H1 (cell line): ENCODE data around the gene CYTIP. TPM values are rescaled to one million over a fixed set of nuclear protein-coding genes. Genes with fewer than 3 reads are reported as not detected.

ENCODE experiments used
- CTCF ChIA-PET: fragments of 300-600 bp; sonication (Branson Sonifier 250); formaldehyde crosslinking; loops from one replicate; lab custom pipeline; 2021; ENCODE audit not compliant: partially characterized antibody; lab: Charles Lee
- POLR2A ChIA-PET: fragments of 300-600 bp; sonication (Branson Sonifier 250); formaldehyde crosslinking; loops from one replicate; lab custom pipeline; 2021; ENCODE audit warnings: inconsistent platforms; ENCODE audit not compliant: partially characterized antibody; lab: Charles Lee
- DNase-seq, 2 experiments: peaks; one replicate each; pipeline versions ENCODE4 v3.0.0 to v3.0.0-alpha.2; 2010 to 2022; ENCODE audit warnings: low spot score in 2 of 2, low read depth in 1 of 2, mixed read lengths in 1 of 2
- FAIRE-seq: peaks from 2 replicates; lab custom pipeline; 2011; peaks lifted over from hg19 to GRCh38; lab: Jason Lieb, UNC
- H2AFZ ChIP-seq: 2 replicates; pipeline ENCODE4 v1.8.1; 2012; ENCODE audit warnings: low read length, inconsistent platforms
- H2AK5ac ChIP-seq: 2 replicates; pipeline ENCODE4 v1.6.1; 2013; ENCODE audit warnings: low read depth, low read length
- H2BK120ac ChIP-seq: replicated peaks from 2 replicates; pipeline ENCODE3; 2013; ENCODE audit warnings: low read depth, low read length, inconsistent platforms
- H2BK12ac ChIP-seq: 2 replicates; pipeline ENCODE4 v1.6.1; 2013; ENCODE audit warnings: low read depth, low read length
- H2BK15ac ChIP-seq: 2 replicates; pipeline ENCODE4 v1.6.1; 2013; ENCODE audit warnings: low read length
- H2BK20ac ChIP-seq: 2 replicates; pipeline ENCODE4 v1.6.1; 2013; ENCODE audit warnings: low read length
- H2BK5ac ChIP-seq: 2 replicates; pipeline ENCODE4 v1.6.1; 2013; ENCODE audit warnings: low read depth, low read length
- H3K14ac ChIP-seq: 2 replicates; pipeline ENCODE4 v1.6.1; 2013; ENCODE audit warnings: inconsistent platforms; ENCODE audit not compliant: insufficient read length
- H3K18ac ChIP-seq: 2 replicates; pipeline ENCODE4 v1.6.1; 2013; ENCODE audit warnings: low read length; ENCODE audit errors: extremely low read depth
- H3K23ac ChIP-seq: 2 replicates; pipeline ENCODE4 v1.6.1; 2013; ENCODE audit warnings: inconsistent platforms; ENCODE audit not compliant: insufficient read length
- H3K23me2 ChIP-seq: 2 replicates; pipeline ENCODE4 v1.6.1; 2013; ENCODE audit warnings: low read depth, low read length
- H3K27ac ChIP-seq: 2 replicates; pipeline ENCODE4 v1.6.1; 2011; ENCODE audit warnings: low read depth, low read length, inconsistent platforms
- H3K27me3 ChIP-seq, 4 experiments: replicated peaks in 1 of 4; 1 replicate in 1 of 4; 2 replicates in 3 of 4; pipeline versions ENCODE4 v1.6.1 to v1.8.1; 2011 to 2013; ENCODE audit warnings: low read length in 3 of 4, mild to moderate bottlenecking in 3 of 4, inconsistent platforms in 2 of 4, mixed read lengths in 2 of 4, moderate library complexity in 1 of 4; ENCODE audit not compliant: control insufficient read depth in 3 of 4, insufficient read depth in 3 of 4; ENCODE audit errors: extremely low read depth in 1 of 4
- H3K36me3 ChIP-seq, 4 experiments: 2 replicates each; pipeline versions ENCODE4 v1.6.1 to v1.8.1; 2011 to 2013; ENCODE audit warnings: mild to moderate bottlenecking in 4 of 4, low read length in 3 of 4, moderate library complexity in 2 of 4, control low read depth in 1 of 4, inconsistent platforms in 1 of 4; ENCODE audit not compliant: insufficient read depth in 4 of 4, control insufficient read depth in 2 of 4
- H3K4ac ChIP-seq: replicated peaks from 2 replicates; pipeline ENCODE3; 2013; ENCODE audit warnings: low read length, low read depth, mixed read lengths, inconsistent platforms; ENCODE audit not compliant: insufficient read length
- H3K4me1 ChIP-seq, 4 experiments: replicated peaks in 1 of 4; 1 replicate in 1 of 4; 2 replicates in 3 of 4; pipeline versions ENCODE4 v1.6.1 to v1.8.1; 2011 to 2013; ENCODE audit warnings: low read length in 3 of 4, inconsistent platforms in 2 of 4, mixed read lengths in 1 of 4; ENCODE audit not compliant: insufficient read depth in 4 of 4, control insufficient read depth in 3 of 4
- H3K4me2 ChIP-seq, 2 experiments: 2 replicates each; pipeline versions ENCODE4 v1.6.1 to v1.8.1; 2011 to 2013; ENCODE audit warnings: low read depth in 2 of 2, low read length in 2 of 2, control low read depth in 1 of 2, inconsistent platforms in 1 of 2, mild to moderate bottlenecking in 1 of 2; ENCODE audit not compliant: insufficient read depth in 1 of 2
- H3K4me3 ChIP-seq, 4 experiments: fragments of 200-600, 300-600 bp in 1 of 4; sonication (generic), shearing (Covaris generic), sonication (Bioruptor Twin) in 1 of 4; 2 replicates each; pipeline versions ENCODE4 v1.5.1 to v1.8.1; 2011 to 2016; ENCODE audit warnings: low read length in 4 of 4, low read depth in 3 of 4, control low read depth in 2 of 4, inconsistent platforms in 2 of 4, mild to moderate bottlenecking in 2 of 4, mixed read lengths in 1 of 4, moderate library complexity in 1 of 4; ENCODE audit not compliant: insufficient read depth in 2 of 4; ENCODE audit errors: extremely low read depth in 1 of 4
- H3K56ac ChIP-seq: replicated peaks from 2 replicates; pipeline ENCODE3; 2013; ENCODE audit warnings: low read depth, mild to moderate bottlenecking, mixed read lengths, low read length, inconsistent platforms; ENCODE audit not compliant: insufficient read length
- H3K79me1 ChIP-seq: 2 replicates; pipeline ENCODE4 v1.6.1; 2013; ENCODE audit warnings: low read depth, low read length, control low read depth
- H3K79me2 ChIP-seq, 2 experiments: 2 replicates each; pipeline versions ENCODE4 v1.6.1 to v1.8.1; 2012 to 2013; ENCODE audit warnings: low read length in 2 of 2, mild to moderate bottlenecking in 2 of 2, inconsistent platforms in 1 of 2; ENCODE audit not compliant: insufficient read depth in 2 of 2, control insufficient read depth in 1 of 2
- H3K9ac ChIP-seq, 4 experiments: replicated peaks in 1 of 4; 1 replicate in 1 of 4; 2 replicates in 3 of 4; pipeline versions ENCODE4 v1.6.1 to v1.8.1; 2011 to 2013; ENCODE audit warnings: low read depth in 3 of 4, low read length in 3 of 4, control low read depth in 2 of 4, mild to moderate bottlenecking in 2 of 4, moderate library complexity in 2 of 4, inconsistent platforms in 1 of 4; ENCODE audit errors: extremely low read depth in 1 of 4
- H3K9me3 ChIP-seq, 2 experiments: 2 replicates each; pipeline versions ENCODE4 v1.6.1 to v1.8.1; 2012 to 2013; ENCODE audit warnings: mild to moderate bottlenecking in 2 of 2, moderate library complexity in 2 of 2, control low read depth in 1 of 2, inconsistent platforms in 1 of 2, low read depth in 1 of 2, low read length in 1 of 2, mixed read lengths in 1 of 2; ENCODE audit not compliant: insufficient read depth in 2 of 2
- H4K20me1 ChIP-seq, 2 experiments: replicated peaks in 1 of 2; 2 replicates each; pipeline versions ENCODE3 to v1.8.1; 2011 to 2013; ENCODE audit warnings: inconsistent platforms in 2 of 2, low read length in 2 of 2, mild to moderate bottlenecking in 1 of 2; ENCODE audit not compliant: insufficient read depth in 2 of 2, control insufficient read depth in 1 of 2
- H4K5ac ChIP-seq: 2 replicates; pipeline ENCODE4 v1.6.1; 2013; ENCODE audit warnings: low read length, low read depth, mixed read lengths, inconsistent platforms; ENCODE audit not compliant: insufficient read length
- H4K8ac ChIP-seq: 2 replicates; pipeline ENCODE4 v1.8.0; 2013; ENCODE audit warnings: mild to moderate bottlenecking, moderate library complexity, low read length, inconsistent platforms; ENCODE audit not compliant: insufficient read depth; ENCODE audit errors: extremely low read depth
- H4K91ac ChIP-seq: replicated peaks from 2 replicates; pipeline ENCODE3; 2013; ENCODE audit warnings: low read length, mixed read lengths, inconsistent platforms; ENCODE audit not compliant: insufficient read length
- BRCA1 ChIP-seq: IDR thresholded peaks from 2 replicates; pipeline ENCODE4 v1.6.1; 2012; ENCODE audit warnings: low read depth, low read length, improper control_type of control experiment
- GABPA ChIP-seq: IDR thresholded peaks from 2 replicates; pipeline ENCODE4 v1.6.1; 2011; ENCODE audit warnings: mild to moderate bottlenecking, low read length, moderate library complexity, borderline replicate concordance; ENCODE audit not compliant: insufficient read depth
- NRF1 ChIP-seq: IDR thresholded peaks from 2 replicates; pipeline ENCODE4 v1.6.1; 2011; ENCODE audit warnings: mild to moderate bottlenecking, low read depth, low read length, improper control_type of control experiment
- SP1 ChIP-seq: IDR thresholded peaks from 2 replicates; pipeline ENCODE4 v1.6.1; 2011; ENCODE audit warnings: low read depth, low read length
- TAF1 ChIP-seq: IDR thresholded peaks from 2 replicates; pipeline ENCODE4 v1.6.1; 2011; ENCODE audit warnings: mild to moderate bottlenecking, low read depth, low read length
- TAF7 ChIP-seq: optimal IDR thresholded peaks from 2 replicates; pipeline ENCODE3; 2011; ENCODE audit warnings: low read depth, mild to moderate bottlenecking, inconsistent platforms, low read length, moderate library complexity, borderline replicate concordance
- WGBS, 2 experiments: shearing (Covaris generic) in 1 of 2; methylation state at CpG; one replicate each; pipeline versions ENCODE4 v1.1.6 to v1.1.7; 2013 to 2015; ENCODE audit warnings: low lambda C conversion rate in 2 of 2, mixed read lengths in 2 of 2, inconsistent platforms in 1 of 2, low coverage in 1 of 2, missing lambda C conversion rate in 1 of 2; ENCODE audit not compliant: insufficient replicate concordance in 2 of 2, insufficient coverage in 1 of 2, insufficient read length in 1 of 2; ENCODE audit errors: extremely low coverage in 1 of 2, missing lambda C conversion rate in 1 of 2; 5-methylcytosine and 5-hydroxymethylcytosine counted together
- polyA plus RNA-seq, 7 experiments: library from polyadenylated mRNA; depleted of rRNA in 3 of 7; stranded (reverse) in 5 of 7; unstranded in 2 of 7; fragments of >200 nt in 5 of 7; fragments of 200-250 nt in 2 of 7; gene quantifications; 1 replicate in 5 of 7; 2 replicates in 1 of 7; 4 replicates in 1 of 7; pipeline versions ENCODE4 v1.2.1 to v1.2.3, GENCODE V29; 2011 to 2013; ENCODE audit warnings: missing spikeins in 2 of 7, mixed read lengths in 2 of 7
- total RNA-seq: library from RNA; stranded (reverse); fragmentation: NEBNext Ultra II Directional; extraction: Animal tissue kit (Norgen Biotek cat#: 25700); gene quantifications from 2 replicates; pipeline ENCODE4 v1.2.1, GENCODE V29; 2021
- TF ChIP-seq, protein P1 (sequence below), 3 experiments: IDR thresholded peaks; 1 replicate in 2 of 3; 2 replicates in 1 of 3; pipeline versions ENCODE4 v1.5.1 to v1.6.1; 2011; ENCODE audit warnings: low read length in 3 of 3, mild to moderate bottlenecking in 3 of 3, inconsistent platforms in 2 of 3, low read depth in 1 of 3, moderate library complexity in 1 of 3; ENCODE audit not compliant: insufficient read depth in 1 of 3; ENCODE audit errors: control extremely low read depth in 1 of 3

The CYTIP gene
- total and polyA plus RNA-seq, 2 of the 8 experiments (the other 6 are each of a cell fraction or from before 2014, with no cell fraction given): 0.12 TPM; not detected in 1

DNA sequence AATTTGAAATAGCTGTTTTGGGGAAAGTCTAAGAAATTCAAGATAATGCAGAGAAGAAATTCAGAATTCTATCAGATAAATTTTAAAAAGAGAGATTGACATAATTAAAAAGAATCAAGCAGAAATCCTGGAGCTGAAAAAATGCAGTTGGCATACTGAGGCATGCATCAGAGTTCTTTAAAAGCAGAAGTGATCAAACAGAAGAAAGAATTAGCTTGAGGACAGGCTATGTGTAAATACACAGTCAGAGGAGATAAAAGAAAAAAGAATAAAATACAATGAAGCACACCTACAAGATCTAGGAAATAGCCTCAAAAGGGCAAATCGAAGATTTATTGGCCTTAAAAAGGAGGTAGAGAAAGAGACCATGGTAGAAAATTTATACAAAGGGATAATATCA is 57.1 kb downstream of the CYTIP start:
- Histone ChIP-seq H2BK12ac (no peak overlapping the region), H2BK120ac (no peak overlapping the region), H4K5ac (no peak overlapping the region), H3K14ac (no peak overlapping the region), H3K9me3 (no peaks in the 10 kb centered on the region), H3K27ac (no peak overlapping the region), H4K8ac (no peak overlapping the region), H2AFZ (no peak overlapping the region), H3K56ac (no peak overlapping the region), H2BK20ac (no peak overlapping the region), H3K4me2 (no peak overlapping the region), H3K4me1 (no peaks in the 10 kb centered on the region), H3K23ac (no peak overlapping the region), H3K27me3 (no peaks in the 10 kb centered on the region), H3K4ac (no peak overlapping the region), H2BK5ac (no peak overlapping the region), H3K18ac (no peak overlapping the region), H3K4me3 (no peak overlapping the region), H4K91ac (no peak overlapping the region), H3K23me2 (no peaks in the 10 kb centered on the region), H3K79me1 (no peaks in the 10 kb centered on the region), H3K79me2 (no peaks in the 10 kb centered on the region), H3K36me3 (no peaks in the 10 kb centered on the region), H3K9ac (no peak overlapping the region), H4K20me1 (no peaks in the 10 kb centered on the region), H2AK5ac (no peak overlapping the region), H2BK15ac (no peak overlapping the region)
- ChIA-PET CTCF (interaction anchor here (0.8 to 1.4 kb wide), 3 partner anchors 21 to 82 kb away, joined by 3 to 6 read pairs (median 3); no protein-coding TSS in a partner anchor), POLR2A (no interaction called here)
- FAIRE-seq: no peak
- no peak for DNase-seq
- WGBS, 2 experiments: 60% methylated on average over 1 of the region's 1 CpG; no CpG with 5 or more reads in 1 of the 2 experiments
- TF ChIP-seq, protein P1, sequence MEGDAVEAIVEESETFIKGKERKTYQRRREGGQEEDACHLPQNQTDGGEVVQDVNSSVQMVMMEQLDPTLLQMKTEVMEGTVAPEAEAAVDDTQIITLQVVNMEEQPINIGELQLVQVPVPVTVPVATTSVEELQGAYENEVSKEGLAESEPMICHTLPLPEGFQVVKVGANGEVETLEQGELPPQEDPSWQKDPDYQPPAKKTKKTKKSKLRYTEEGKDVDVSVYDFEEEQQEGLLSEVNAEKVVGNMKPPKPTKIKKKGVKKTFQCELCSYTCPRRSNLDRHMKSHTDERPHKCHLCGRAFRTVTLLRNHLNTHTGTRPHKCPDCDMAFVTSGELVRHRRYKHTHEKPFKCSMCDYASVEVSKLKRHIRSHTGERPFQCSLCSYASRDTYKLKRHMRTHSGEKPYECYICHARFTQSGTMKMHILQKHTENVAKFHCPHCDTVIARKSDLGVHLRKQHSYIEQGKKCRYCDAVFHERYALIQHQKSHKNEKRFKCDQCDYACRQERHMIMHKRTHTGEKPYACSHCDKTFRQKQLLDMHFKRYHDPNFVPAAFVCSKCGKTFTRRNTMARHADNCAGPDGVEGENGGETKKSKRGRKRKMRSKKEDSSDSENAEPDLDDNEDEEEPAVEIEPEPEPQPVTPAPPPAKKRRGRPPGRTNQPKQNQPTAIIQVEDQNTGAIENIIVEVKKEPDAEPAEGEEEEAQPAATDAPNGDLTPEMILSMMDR (IDR thresholded peaks at IDR 0.05; ENCODE audit: control extremely low read depth in 1 of 3, insufficient read depth in 1 of 3, low read depth in 1 of 3, low read length in 3 of 3): no peak
- TF ChIP-seq TAF7 (no peak), SP1 (no peak), BRCA1 (no peak), TAF1 (no peak), NRF1 (no peak), GABPA (no peak)
